ENCODE data around the gene TADA2A.
"Not testable (repeated sequence)": the region's sequence is repeated elsewhere in the genome, so short reads cannot be mapped to it uniquely, and the experiment has no call there.

TADA2A gene

GRCh38 chr17:37494401-37494831, 87.7 kb downstream of the TADA2A start:
- no peak for ATAC-seq

DNA sequence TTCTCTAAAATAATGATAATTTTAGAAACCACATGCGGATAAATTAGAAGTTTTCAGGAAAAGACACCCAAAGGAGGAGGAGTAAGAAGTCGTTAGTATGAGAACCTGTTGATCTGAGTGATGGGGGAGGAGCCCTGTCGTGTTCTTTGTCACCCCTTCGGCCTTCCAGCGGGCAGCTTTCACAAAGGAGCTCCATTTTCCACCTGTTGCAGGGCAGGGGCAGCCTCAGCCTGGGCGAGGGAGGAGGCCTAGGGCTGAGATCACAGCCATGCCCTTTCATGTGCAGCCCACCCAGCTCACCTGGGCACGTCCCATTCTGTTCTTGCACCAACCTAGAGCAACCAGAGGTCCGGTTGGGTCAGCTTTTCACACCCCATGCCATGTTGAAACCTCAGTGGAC, 88.3 kb downstream of the TADA2A start:
- no peak for ATAC-seq

- no peak for ATAC-seq
These were observed 93.7 kb downstream of the TADA2A start for GRCh38 chr17:37500378-37500777.

GRCh38 chr17:37502009-37502936, 95.6 kb downstream of the TADA2A start:
- ATAC-seq: no peak

- no peak for ATAC-seq
These were observed 96.5 kb downstream of the TADA2A start for GRCh38 chr17:37503148-37503547.

- ATAC-seq: peak in 1 of 2 donors; percentile 33
These were observed 98.6 kb downstream of the TADA2A start for GRCh38 chr17:37505333-37505732.

DNA sequence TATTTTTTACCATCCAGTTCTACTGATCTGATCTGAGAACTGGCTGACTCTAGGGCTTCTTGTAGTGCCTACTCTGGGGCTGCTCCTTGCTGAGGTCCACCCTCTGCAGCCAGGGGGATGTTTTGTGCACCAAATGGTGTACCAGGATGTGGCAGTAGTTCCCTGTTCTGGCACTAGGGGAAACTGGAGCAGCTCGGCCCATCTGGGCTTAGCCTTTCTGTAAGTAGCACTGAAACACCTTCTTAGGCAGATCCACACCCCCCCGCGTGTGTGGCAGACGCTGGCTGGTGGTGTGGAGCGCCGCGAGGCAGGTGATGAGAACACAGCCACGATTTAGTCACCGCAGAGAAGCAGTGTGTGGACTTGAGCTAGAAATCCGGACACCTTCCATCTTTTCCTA, 100.0 kb downstream of the TADA2A start:
- ATAC-seq: peak in 1 of 2 donors; percentile 59

DNA sequence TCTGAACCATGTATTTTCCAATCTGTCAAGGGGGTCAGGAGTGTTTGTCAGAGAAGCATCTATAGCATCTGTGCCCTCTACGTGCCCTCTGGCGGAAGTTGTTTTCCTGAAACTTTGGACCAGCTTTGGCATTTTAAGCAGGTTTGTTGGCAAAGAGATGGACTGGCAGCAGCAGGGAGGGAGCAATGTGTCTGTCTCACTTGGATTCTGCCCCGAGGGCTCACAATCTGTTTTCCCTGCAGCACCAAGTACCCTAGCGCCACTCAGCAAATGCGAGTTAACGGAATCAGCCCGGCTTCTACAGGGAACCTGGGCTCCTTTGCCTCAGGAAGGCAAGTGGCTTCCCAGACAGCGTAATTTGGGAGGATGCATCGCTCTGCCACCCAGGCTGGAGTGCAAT, 100.4 kb downstream of the TADA2A start:
- no peak for ATAC-seq

DNA sequence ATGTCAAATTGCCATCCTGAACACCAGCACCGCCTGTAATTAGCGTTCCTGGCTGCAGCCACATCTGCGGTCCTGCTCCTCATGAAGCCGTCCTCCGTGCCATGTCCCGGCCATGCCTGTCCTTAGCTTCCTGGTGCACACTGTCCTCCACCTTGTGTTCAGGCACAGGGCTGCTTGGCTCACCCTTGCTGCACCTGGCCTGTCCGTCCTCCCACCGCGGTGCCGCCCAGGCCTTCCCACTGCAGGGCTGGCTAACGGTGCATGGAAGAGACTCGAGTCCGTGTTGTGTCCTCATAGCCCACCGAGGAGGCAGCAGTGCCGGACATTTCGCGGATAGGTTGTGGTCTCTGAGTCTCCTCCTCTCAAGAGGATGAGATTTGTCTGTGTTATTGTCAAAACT, 103.4 kb downstream of the TADA2A start:
- ATAC-seq: no peak

- ATAC-seq: not testable (repeated sequence)
These were observed 105.0 kb downstream of the TADA2A start for GRCh38 chr17:37511642-37512041.

- no peak for ATAC-seq
These were observed 105.9 kb downstream of the TADA2A start for GRCh38 chr17:37512442-37513068.

- ATAC-seq: no peak
These were observed 107.0 kb downstream of the TADA2A start for GRCh38 chr17:37513711-37514110.

- no peak for ATAC-seq
These were observed 109.5 kb downstream of the TADA2A start for GRCh38 chr17:37516127-37516571.

GRCh38 chr17:37517881-37518280, 111.2 kb downstream of the TADA2A start:
- no peak for ATAC-seq

DNA sequence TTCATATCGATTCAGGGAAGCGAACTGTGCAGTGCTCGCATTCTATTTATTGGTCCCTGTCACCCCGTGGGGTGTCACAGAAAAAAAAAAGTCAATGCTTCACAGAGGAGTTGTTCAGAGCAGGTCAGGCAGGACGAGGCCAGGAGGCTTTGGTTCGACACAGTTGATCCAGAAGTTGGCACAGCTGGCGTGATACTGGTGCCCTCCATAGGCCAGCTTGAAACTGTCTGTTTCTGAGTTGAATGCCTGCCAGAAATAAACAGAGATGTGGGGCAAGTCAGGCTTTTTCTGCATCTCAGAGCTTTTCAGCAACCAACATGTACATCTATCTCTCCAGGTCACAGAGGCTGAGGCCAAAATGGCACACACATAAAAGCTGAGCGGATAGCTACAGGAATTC, 112.1 kb downstream of the TADA2A start:
- no peak for ATAC-seq

- ATAC-seq: no peak
These were observed 112.7 kb downstream of the TADA2A start for GRCh38 chr17:37519251-37519985.

GRCh38 chr17:37520174-37520573, 113.5 kb downstream of the TADA2A start:
- ATAC-seq: no peak

DNA sequence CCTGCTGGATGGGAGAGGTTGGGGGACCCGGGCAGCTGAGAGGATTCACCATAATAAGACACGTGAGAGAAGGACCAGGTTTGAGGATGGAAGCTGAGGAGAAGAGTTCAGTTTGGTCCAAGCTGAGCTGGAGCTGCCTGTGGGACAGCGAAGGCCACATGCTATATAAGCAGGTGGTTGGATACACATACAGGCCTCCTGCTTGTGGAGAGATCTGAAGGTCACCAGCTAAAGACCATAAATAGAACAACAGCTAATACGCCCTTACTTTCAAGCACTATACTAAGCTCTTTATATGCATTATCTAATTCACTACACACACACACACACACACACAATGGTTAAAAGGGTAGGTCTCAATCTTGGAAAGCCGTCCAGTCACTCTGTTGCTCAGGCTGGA, 115.1 kb downstream of the TADA2A start:
- no peak for ATAC-seq

- no peak for ATAC-seq
These were observed 117.1 kb downstream of the TADA2A start for GRCh38 chr17:37523715-37524219.

DNA sequence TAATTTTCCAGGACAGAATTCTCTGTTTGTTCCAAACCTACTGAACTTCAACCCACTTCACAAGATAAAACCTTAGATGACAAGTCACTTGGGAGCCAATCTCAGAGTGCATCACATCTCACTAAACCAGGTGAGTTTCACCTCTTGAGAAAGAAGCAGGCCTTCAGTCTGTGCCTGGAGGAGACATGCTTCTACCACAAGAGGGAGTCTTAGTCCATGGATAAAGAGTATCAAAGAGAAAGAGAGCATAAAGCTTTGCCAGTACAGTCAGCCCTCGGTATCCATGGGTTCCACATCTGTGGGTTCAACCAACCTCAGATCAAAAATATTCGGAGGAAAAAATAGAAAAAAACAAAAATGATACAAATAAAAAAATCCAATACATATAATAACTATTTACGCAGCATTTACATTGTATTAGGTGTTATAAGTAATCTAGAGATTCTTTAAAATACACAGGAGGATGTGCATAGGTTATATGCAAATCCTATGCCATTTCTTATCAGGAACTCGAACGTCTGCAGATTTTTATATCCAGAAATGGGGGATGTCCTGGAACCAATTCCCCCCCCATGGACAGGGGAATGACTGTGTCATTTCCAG, 120.7 kb downstream of the TADA2A start:
- ATAC-seq: peak; percentile 69 to 86
